Tibial nerve (tissue), 4 donors: ENCODE measurements around the gene HLA-DQB1. TPM values are rescaled to one million over a fixed set of nuclear protein-coding genes. Genes with fewer than 3 reads are reported as not detected.

Experiments used
- DNase-seq, 2 donors: peaks; one replicate each; pipeline ENCODE4 v3.0.0-alpha.2; 2019; ENCODE audit warnings: low spot score in 2 of 2
- H3K27ac ChIP-seq, 4 donors: fragments of 200-600 bp; sonication (generic) in 3 of 4; one replicate each; pipeline ENCODE4 v1.5.1; 2017 to 2019; ENCODE audit warnings: mild to moderate bottlenecking in 1 of 4
- H3K27me3 ChIP-seq, 2 donors: fragments of 200-600 bp; sonication (generic) in 1 of 2; one replicate each; pipeline versions ENCODE4 v1.5.1 to v1.6.0; 2017 to 2019
- H3K36me3 ChIP-seq, 3 donors: fragments of 200-600 bp; sonication (generic); one replicate each; pipeline ENCODE4 v1.5.1; 2018 to 2019
- H3K4me1 ChIP-seq, 4 donors: fragments of 200-600 bp; sonication (generic) in 3 of 4; one replicate each; pipeline ENCODE4 v1.5.1; 2017 to 2019
- H3K4me3 ChIP-seq, 4 donors: fragments of 200-600 bp; sonication (generic) in 3 of 4; one replicate each; pipeline ENCODE4 v1.5.1; 2017 to 2019; ENCODE audit warnings: mild to moderate bottlenecking in 1 of 4, moderate library complexity in 1 of 4
- H3K9me3 ChIP-seq, 4 donors: fragments of 200-600 bp; sonication (generic) in 3 of 4; one replicate each; pipeline ENCODE4 v1.5.1; 2017 to 2019
- EP300 ChIP-seq, 2 donors: sonication (generic); formaldehyde crosslinking; IDR thresholded peaks; one replicate each; pipeline ENCODE4 v1.6.1; 2017; ENCODE audit warnings: antibody characterized with exemption in 2 of 2, mild to moderate bottlenecking in 1 of 2
- POLR2A ChIP-seq, 2 donors: fragments of 450-650 bp; IDR thresholded peaks; one replicate each; pipeline ENCODE4 v1.6.1; 2017; ENCODE audit warnings: antibody characterized with exemption in 2 of 2, mild to moderate bottlenecking in 2 of 2, moderate library complexity in 2 of 2
- WGBS, 2 donors: methylation state at CpG; one replicate each; pipeline ENCODE4 v1.1.5; 2018; 5-methylcytosine and 5-hydroxymethylcytosine counted together
- total RNA-seq, 4 donors: library from RNA; depleted of rRNA; stranded (reverse); fragments of >200 nt; gene quantifications; one replicate each; pipeline ENCODE4 v1.1.0, GENCODE V29; 2016
- TF ChIP-seq, protein P1 (sequence below), 5 experiments: fragments of 200-600 bp in 3 of 5; fragments of 450-650 bp in 2 of 5; sonication (generic) in 3 of 5; IDR thresholded peaks; one replicate each; pipeline ENCODE4 v1.5.1; 2016 to 2019; ENCODE audit warnings: antibody characterized with exemption in 5 of 5, mild to moderate bottlenecking in 3 of 5, moderate library complexity in 2 of 5

HLA-DQB1 gene
- total RNA-seq, 4 donors from 2014 or later = 0.90 to 12.0 (median 3.0) TPM

DNA sequence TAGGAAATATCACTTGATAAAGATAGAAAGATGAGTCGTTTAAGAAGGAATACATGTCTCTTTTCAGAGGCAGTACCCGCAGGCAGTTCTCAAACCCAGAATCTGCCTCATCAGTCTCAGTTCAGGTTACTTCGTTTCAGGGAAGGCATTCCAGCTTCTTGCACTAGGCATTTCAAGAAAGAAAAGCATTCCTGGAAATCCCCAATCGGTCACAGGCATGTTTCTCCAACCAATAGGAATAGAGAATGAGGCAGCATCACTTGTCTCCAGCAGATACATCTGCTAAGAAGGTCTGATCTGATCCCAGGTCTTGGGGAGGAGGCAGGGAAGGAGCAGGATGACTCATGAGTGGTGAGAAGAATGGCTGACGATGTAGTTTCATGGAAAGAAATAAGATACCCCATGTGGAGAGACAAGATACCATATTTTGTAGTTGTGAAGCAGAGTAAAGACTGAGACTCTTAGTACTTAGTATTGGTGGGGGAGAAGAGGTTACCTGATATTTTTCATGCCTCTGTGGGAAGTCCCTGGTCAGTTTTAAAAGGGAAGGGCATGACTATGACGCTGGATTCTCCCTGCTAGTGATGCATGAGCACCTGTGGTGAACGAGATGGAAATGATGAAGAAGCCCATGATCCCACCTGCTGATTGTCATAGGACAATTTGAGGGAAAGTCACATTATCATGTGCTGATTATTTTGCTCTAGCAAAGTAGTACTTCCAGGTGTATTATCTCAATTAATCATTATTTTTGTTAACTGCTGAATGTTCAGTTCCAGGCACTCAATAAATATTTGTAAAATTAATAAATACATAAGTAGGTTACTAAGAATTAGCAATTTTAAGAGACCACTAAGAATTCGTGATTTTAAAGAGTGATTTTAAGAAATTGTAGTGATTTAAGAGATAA, 56.5 kb downstream of the HLA-DQB1 start:
- TF ChIP-seq, protein P1, sequence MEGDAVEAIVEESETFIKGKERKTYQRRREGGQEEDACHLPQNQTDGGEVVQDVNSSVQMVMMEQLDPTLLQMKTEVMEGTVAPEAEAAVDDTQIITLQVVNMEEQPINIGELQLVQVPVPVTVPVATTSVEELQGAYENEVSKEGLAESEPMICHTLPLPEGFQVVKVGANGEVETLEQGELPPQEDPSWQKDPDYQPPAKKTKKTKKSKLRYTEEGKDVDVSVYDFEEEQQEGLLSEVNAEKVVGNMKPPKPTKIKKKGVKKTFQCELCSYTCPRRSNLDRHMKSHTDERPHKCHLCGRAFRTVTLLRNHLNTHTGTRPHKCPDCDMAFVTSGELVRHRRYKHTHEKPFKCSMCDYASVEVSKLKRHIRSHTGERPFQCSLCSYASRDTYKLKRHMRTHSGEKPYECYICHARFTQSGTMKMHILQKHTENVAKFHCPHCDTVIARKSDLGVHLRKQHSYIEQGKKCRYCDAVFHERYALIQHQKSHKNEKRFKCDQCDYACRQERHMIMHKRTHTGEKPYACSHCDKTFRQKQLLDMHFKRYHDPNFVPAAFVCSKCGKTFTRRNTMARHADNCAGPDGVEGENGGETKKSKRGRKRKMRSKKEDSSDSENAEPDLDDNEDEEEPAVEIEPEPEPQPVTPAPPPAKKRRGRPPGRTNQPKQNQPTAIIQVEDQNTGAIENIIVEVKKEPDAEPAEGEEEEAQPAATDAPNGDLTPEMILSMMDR (IDR thresholded peaks at IDR 0.05) = no peak
- TF ChIP-seq EP300 (IDR thresholded peaks at IDR 0.05) = no peak
- TF ChIP-seq POLR2A (IDR thresholded peaks at IDR 0.05) = no peak
- peak overlapping the region in 1 of 4 donors; percentile 31 for H3K4me3 ChIP-seq
- 2 to 14% methylated on average over 8 of the region's 8 CpGs for WGBS, 2 donors
- H3K9me3 ChIP-seq = no peaks in the 10 kb centered on the region
- DNase-seq = peak in 1 of 2 donors; percentile 19
- H3K4me1 ChIP-seq = no peaks in the 10 kb centered on the region
- H3K27me3 ChIP-seq = no peaks in the 10 kb centered on the region
- H3K27ac ChIP-seq = peak overlapping the region in 2 of 4 donors; percentile 58 to 73
- no peaks in the 10 kb centered on the region for H3K36me3 ChIP-seq

Other genes starting within 250 kb of the HLA-DQB1 start
- gene HLA-DRA, start 226.8 kb downstream of the HLA-DQB1 start, total RNA-seq = 100 to 1,000 TPM; 179 to 620 (median 253) TPM
- gene HLA-DRB5, start 136.4 kb downstream of the HLA-DQB1 start, total RNA-seq = 10 to 100 TPM in 1 of 4 donors, 1 to 10 TPM in 1, not detected in 2; 5.1 to 56.1 TPM
- gene HLA-DRB1, start 76.8 kb downstream of the HLA-DQB1 start, total RNA-seq = 10 to 100 TPM; 40.2 to 94.8 (median 64.3) TPM
- gene HLA-DQA1, start 29.3 kb downstream of the HLA-DQB1 start, total RNA-seq = 10 to 100 TPM in 1 of 4 donors, 1 to 10 TPM in 2, under 1 TPM in 1; 0.30 to 17.2 (median 9.2) TPM
- gene HLA-DQA2, start 74.7 kb upstream of the HLA-DQB1 start, total RNA-seq = 1 to 10 TPM in 1 of 4 donors, under 1 TPM in 2, not detected in 1; 0.63 to 1.8 (median 0.98) TPM
- gene HLA-DQB2, start 96.9 kb upstream of the HLA-DQB1 start, total RNA-seq = 1 to 10 TPM in 3 of 4 donors, not detected in 1; 1.5 to 3.5 (median 2.0) TPM
- gene HLA-DOB, start 150.3 kb upstream of the HLA-DQB1 start, total RNA-seq = 1 to 10 TPM in 2 of 4 donors, not detected in 2; 2.1 to 3.5 TPM
- gene TAP2, start 172.1 kb upstream of the HLA-DQB1 start, total RNA-seq = 10 to 100 TPM; 14.1 to 21.9 (median 19.8) TPM
- gene PSMB8, start 177.4 kb upstream of the HLA-DQB1 start, total RNA-seq = 10 to 100 TPM; 16.3 to 39.0 (median 28.4) TPM
- 10 to 100 TPM; 27.2 to 45.9 (median 34.4) TPM for gene TAP1, start 187.0 kb upstream of the HLA-DQB1 start, total RNA-seq
- gene PSMB9, start 187.5 kb upstream of the HLA-DQB1 start, total RNA-seq = 10 to 100 TPM; 18.4 to 34.3 (median 20.0) TPM